ENCODE data around the gene AKR1B1. TPM values are rescaled to one million over a fixed set of nuclear protein-coding genes. Genes with fewer than 3 reads are reported as not detected.

The AKR1B1 gene
- total RNA-seq, 1 donor = 85.8 TPM

DNA sequence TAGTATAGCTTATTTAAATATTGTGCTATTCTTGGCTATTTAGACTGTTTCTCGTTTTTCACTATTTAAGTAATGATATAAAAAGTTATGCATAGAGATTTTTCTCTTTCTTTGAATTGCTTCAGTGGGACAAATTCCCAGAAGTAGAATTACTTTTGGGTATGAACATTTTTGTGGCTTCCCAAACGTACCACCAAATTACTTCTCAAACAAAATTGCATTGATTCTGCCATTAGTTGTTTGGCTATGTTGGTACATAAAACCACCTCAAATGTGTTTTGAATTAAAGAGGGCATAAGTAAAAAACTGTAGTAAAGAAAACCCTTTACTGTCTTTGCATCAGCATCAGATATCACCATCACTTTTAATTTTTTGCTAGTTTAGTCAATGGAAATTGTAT lies 31.0 kb downstream of the AKR1B1 start:
- DNase-seq (ENCODE audit: insufficient read length, low spot score, missing footprints) = no peak
- no peaks in the 10 kb centered on the region for H3K79me2 ChIP-seq (ENCODE audit: insufficient read depth, low read length)
- no peak overlapping the region for H3K27ac ChIP-seq (ENCODE audit: low read depth, low read length)
- no peak overlapping the region for H3K4me2 ChIP-seq (ENCODE audit: insufficient read depth, low read length)
- H3K4me1 ChIP-seq (ENCODE audit: insufficient read depth, low read length) = peaks cover 7% of the 10 kb centered on the region
- no peak overlapping the region for H3K4me3 ChIP-seq (ENCODE audit: insufficient read depth, low read length)
- TF ChIP-seq, protein P1, sequence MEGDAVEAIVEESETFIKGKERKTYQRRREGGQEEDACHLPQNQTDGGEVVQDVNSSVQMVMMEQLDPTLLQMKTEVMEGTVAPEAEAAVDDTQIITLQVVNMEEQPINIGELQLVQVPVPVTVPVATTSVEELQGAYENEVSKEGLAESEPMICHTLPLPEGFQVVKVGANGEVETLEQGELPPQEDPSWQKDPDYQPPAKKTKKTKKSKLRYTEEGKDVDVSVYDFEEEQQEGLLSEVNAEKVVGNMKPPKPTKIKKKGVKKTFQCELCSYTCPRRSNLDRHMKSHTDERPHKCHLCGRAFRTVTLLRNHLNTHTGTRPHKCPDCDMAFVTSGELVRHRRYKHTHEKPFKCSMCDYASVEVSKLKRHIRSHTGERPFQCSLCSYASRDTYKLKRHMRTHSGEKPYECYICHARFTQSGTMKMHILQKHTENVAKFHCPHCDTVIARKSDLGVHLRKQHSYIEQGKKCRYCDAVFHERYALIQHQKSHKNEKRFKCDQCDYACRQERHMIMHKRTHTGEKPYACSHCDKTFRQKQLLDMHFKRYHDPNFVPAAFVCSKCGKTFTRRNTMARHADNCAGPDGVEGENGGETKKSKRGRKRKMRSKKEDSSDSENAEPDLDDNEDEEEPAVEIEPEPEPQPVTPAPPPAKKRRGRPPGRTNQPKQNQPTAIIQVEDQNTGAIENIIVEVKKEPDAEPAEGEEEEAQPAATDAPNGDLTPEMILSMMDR (IDR thresholded peaks at IDR 0.05; ENCODE audit: extremely low read depth, low read depth, low read length) = no peak
- no peaks in the 10 kb centered on the region for H3K27me3 ChIP-seq (ENCODE audit: insufficient read depth, low read length)
- H3K9me3 ChIP-seq (ENCODE audit: low read depth, low read length) = no peaks in the 10 kb centered on the region
- H3K36me3 ChIP-seq (ENCODE audit: insufficient read depth, low read length) = no peaks in the 10 kb centered on the region
- no peaks in the 10 kb centered on the region for H4K20me1 ChIP-seq (ENCODE audit: insufficient read depth, low read length)
- no peak overlapping the region for H2AFZ ChIP-seq (ENCODE audit: low read length)

DNA sequence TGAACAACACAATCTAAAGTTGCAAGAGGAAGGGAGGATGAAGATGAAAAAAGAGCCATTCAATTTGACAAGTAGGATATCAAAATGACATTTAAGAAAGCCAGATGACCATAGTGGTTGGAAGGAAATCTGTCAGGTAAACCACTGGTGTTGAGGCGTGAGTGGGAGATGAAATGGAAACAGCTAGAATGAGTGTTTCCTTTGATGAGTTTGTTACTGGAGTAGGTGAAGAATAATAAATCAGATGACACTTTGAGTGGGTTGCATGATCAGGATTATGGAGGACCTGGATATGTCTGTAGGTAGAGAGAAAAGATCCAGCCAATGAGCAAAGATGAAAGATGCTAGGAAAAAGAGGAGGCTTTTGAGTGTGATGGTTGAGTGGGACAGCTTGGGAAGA lies 33.1 kb downstream of the AKR1B1 start:
- Histone ChIP-seq H3K9me3 (ENCODE audit: low read depth, low read length) (no peaks in the 10 kb centered on the region), H4K20me1 (ENCODE audit: insufficient read depth, low read length) (no peaks in the 10 kb centered on the region), H3K27ac (ENCODE audit: low read depth, low read length) (no peak overlapping the region), H3K79me2 (ENCODE audit: insufficient read depth, low read length) (no peaks in the 10 kb centered on the region), H3K4me2 (ENCODE audit: insufficient read depth, low read length) (no peak overlapping the region), H3K4me1 (ENCODE audit: insufficient read depth, low read length) (peaks cover 4% of the 10 kb centered on the region), H2AFZ (ENCODE audit: low read length) (no peak overlapping the region), H3K36me3 (ENCODE audit: insufficient read depth, low read length) (no peaks in the 10 kb centered on the region), H3K4me3 (ENCODE audit: insufficient read depth, low read length) (no peak overlapping the region), H3K27me3 (ENCODE audit: insufficient read depth, low read length) (no peaks in the 10 kb centered on the region)
- no peak for DNase-seq (ENCODE audit: insufficient read length, low spot score, missing footprints)
- TF ChIP-seq, protein P1 (IDR thresholded peaks at IDR 0.05; ENCODE audit: extremely low read depth, low read depth, low read length) = no peak

DNA sequence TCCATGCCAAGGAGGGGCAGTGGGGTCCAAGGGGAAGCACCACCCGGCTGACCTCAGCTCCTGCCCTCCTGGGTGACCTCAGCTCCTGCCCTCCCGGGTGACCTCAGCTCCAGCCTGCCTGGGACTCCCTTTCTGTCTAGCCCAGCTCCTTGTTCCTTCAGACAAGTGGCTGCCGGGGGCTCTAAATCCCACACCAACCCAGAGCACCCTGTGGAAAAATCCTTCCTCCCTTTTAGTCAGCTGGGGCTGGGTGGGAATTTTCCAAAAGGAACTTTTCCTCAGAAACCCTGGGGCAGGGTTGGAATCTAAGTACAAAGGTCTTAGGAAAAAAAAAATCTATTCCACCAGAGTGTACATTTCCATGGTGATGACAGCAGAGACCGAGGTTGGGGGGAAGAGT lies 36.3 kb downstream of the AKR1B1 start:
- TF ChIP-seq, protein P1 (IDR thresholded peaks at IDR 0.05; ENCODE audit: extremely low read depth, low read depth, low read length) = no peak
- H3K79me2 ChIP-seq (ENCODE audit: insufficient read depth, low read length) = no peaks in the 10 kb centered on the region
- H3K27ac ChIP-seq (ENCODE audit: low read depth, low read length) = no peak overlapping the region
- no peak for DNase-seq (ENCODE audit: insufficient read length, low spot score, missing footprints)
- no peaks in the 10 kb centered on the region for H3K9me3 ChIP-seq (ENCODE audit: low read depth, low read length)
- no peak overlapping the region for H3K4me3 ChIP-seq (ENCODE audit: insufficient read depth, low read length)
- no peak overlapping the region for H3K4me2 ChIP-seq (ENCODE audit: insufficient read depth, low read length)
- no peak overlapping the region for H2AFZ ChIP-seq (ENCODE audit: low read length)
- H3K4me1 ChIP-seq (ENCODE audit: insufficient read depth, low read length) = peaks cover 7% of the 10 kb centered on the region
- H3K36me3 ChIP-seq (ENCODE audit: insufficient read depth, low read length) = no peaks in the 10 kb centered on the region
- H3K27me3 ChIP-seq (ENCODE audit: insufficient read depth, low read length) = no peaks in the 10 kb centered on the region
- H4K20me1 ChIP-seq (ENCODE audit: insufficient read depth, low read length) = no peaks in the 10 kb centered on the region

DNA sequence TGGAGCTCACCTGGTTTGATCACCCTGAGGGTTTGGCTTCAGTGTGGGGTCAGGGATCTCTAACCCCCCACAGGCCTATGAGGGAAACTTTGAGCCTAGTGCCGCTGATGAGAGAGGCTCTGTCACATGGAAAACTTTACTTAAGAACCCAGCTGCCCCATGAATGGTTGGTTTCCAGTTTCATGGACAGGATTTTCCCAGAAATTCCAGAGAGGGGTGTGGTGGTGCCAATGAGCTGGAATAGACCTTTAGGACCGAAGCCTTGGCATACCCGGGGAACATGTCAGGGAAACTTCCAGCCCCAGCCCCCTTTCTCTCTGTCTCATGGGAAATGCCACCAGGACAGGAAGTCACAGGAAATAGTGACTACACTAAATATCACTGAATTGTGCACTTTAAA lies 36.9 kb downstream of the AKR1B1 start:
- Histone ChIP-seq H3K27me3 (ENCODE audit: insufficient read depth, low read length) (no peaks in the 10 kb centered on the region), H3K27ac (ENCODE audit: low read depth, low read length) (no peak overlapping the region), H3K9me3 (ENCODE audit: low read depth, low read length) (no peaks in the 10 kb centered on the region), H3K4me2 (ENCODE audit: insufficient read depth, low read length) (no peak overlapping the region), H4K20me1 (ENCODE audit: insufficient read depth, low read length) (no peaks in the 10 kb centered on the region), H2AFZ (ENCODE audit: low read length) (peak overlapping the region; percentile 42), H3K36me3 (ENCODE audit: insufficient read depth, low read length) (no peaks in the 10 kb centered on the region), H3K79me2 (ENCODE audit: insufficient read depth, low read length) (no peaks in the 10 kb centered on the region), H3K4me3 (ENCODE audit: insufficient read depth, low read length) (no peak overlapping the region), H3K4me1 (ENCODE audit: insufficient read depth, low read length) (peaks cover 7% of the 10 kb centered on the region)
- TF ChIP-seq, protein P1 (IDR thresholded peaks at IDR 0.05; ENCODE audit: extremely low read depth, low read depth, low read length) = no peak
- DNase-seq (ENCODE audit: insufficient read length, low spot score, missing footprints) = no peak
